T-helper 2 cell (primary cell): ENCODE results near the gene PAK1IP1.
"Not testable (repeated sequence)": the region's sequence is repeated elsewhere in the genome, so short reads cannot be mapped to it uniquely, and the experiment has no call there.

Experiments used
- DNase-seq, 5 experiments: peaks; one replicate each; pipeline versions ENCODE4 v3.0.0 to v3.0.0-alpha.2; 2012 to 2022

PAK1IP1 gene

GRCh38 chr6:10746915-10747250 is 52.1 kb downstream of the PAK1IP1 start:
- DNase-seq = peak in 1 of 5 experiments; percentile 58

- DNase-seq = peak; percentile 97 to 100 (median 99)
Observed at GRCh38 chr6:10747251-10747972, 52.6 kb downstream of the PAK1IP1 start, which contains the start of gene TMEM14B. TSS of gene TMEM14B (plus strand) at chr6:10747805. CDS start at chr6:10749246, 1,441 bp downstream.

- DNase-seq = no peak
Observed at GRCh38 chr6:10749734-10750133, 55.0 kb downstream of the PAK1IP1 start.

- not testable (repeated sequence) for DNase-seq
Observed at GRCh38 chr6:10750568-10750967, 55.8 kb downstream of the PAK1IP1 start.

- DNase-seq = peak in 1 of 5 experiments; percentile 35
Observed at GRCh38 chr6:10751757-10752156, 57.0 kb downstream of the PAK1IP1 start.

- no peak for DNase-seq
Observed at GRCh38 chr6:10756085-10756484, 61.3 kb downstream of the PAK1IP1 start.
